AG09309 (cell line): ENCODE measurements around the gene RBL1.

Source experiments
- DNase-seq: peaks from one replicate; pipeline ENCODE4 v3.0.0-alpha.2; 2010; ENCODE audit warnings: low read depth
- H3K4me3 ChIP-seq: 2 replicates; pipeline ENCODE4 v1.5.1; 2011; ENCODE audit warnings: mild to moderate bottlenecking, low read depth, low read length, moderate library complexity; ENCODE audit not compliant: control insufficient read depth
- TF ChIP-seq, protein P1 (sequence below): IDR thresholded peaks from 2 replicates; pipeline ENCODE4 v1.5.1; 2011; ENCODE audit warnings: mild to moderate bottlenecking, low read depth, low read length, inconsistent platforms; ENCODE audit not compliant: insufficient read depth, control insufficient read depth; ENCODE audit errors: missing control alignments

The RBL1 gene

DNA sequence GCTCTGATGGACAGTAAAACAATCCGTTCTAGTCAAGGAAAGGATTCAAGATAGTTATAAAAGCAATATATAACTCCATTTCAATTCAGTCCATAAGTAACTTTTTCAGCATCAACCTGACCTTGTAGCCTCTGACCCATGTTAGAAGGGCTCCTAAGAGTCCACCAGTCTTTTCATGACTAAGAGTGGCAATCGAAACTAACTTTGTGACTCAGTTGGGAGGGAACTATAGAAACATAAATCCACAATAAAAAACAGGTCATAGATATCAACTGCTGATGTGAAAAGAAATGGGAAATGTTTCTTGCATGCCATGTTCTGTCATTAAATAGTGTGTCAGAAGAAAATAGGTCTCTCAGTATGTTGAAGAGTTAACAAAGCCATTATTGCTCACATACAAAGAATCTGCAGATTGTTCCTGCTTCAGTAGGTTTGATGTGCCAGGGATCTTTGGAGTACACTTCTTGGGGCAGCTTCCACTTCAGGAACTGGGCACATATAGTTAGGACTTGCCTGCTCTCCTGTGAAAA lies 16.2 kb upstream of the RBL1 start:
- TF ChIP-seq, protein P1, sequence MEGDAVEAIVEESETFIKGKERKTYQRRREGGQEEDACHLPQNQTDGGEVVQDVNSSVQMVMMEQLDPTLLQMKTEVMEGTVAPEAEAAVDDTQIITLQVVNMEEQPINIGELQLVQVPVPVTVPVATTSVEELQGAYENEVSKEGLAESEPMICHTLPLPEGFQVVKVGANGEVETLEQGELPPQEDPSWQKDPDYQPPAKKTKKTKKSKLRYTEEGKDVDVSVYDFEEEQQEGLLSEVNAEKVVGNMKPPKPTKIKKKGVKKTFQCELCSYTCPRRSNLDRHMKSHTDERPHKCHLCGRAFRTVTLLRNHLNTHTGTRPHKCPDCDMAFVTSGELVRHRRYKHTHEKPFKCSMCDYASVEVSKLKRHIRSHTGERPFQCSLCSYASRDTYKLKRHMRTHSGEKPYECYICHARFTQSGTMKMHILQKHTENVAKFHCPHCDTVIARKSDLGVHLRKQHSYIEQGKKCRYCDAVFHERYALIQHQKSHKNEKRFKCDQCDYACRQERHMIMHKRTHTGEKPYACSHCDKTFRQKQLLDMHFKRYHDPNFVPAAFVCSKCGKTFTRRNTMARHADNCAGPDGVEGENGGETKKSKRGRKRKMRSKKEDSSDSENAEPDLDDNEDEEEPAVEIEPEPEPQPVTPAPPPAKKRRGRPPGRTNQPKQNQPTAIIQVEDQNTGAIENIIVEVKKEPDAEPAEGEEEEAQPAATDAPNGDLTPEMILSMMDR, result no peak
- no peak overlapping the region for H3K4me3 ChIP-seq
- no peak for DNase-seq

DNA sequence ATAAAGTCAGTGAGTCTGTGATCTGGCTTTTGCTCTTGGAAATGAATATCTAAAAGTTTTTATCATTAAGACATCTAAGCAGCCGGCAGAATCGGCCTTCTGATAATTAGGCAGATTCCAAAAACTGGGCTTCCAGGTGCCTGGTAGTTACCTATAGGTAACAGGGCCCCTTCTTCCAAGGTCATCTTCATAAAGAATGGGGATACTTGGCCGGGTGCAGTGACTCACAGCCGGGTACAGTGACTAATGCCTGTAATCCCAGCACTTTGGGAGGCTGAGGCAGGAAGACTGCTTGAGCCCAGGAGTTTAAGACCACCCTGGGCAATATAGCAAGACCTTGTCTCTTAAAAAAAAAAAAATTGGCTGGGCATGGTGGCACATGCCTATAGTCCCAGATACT lies 12.9 kb upstream of the RBL1 start:
- no peak overlapping the region for H3K4me3 ChIP-seq
- TF ChIP-seq, protein P1, result no peak
- no peak for DNase-seq

DNA sequence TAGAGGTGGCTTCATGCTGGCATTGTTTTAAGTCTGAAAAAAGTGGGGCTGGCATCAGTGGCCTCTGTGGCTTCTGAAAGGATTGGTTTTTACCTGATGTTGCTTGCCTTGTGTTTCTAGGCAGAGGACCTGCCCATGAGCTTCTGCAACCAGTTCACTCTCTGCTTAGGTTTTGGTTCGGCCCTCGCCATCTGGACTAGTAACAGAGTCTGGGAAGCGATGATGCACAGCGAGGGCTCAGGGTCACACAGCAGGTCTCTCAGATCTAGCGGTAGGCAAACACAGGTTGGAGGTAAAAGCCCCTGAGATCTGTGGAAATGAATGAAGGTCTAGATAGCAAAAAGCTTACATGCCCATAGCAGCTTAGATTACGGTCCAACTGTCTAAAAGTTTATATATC lies 6.8 kb upstream of the RBL1 start:
- DNase-seq, result no peak
- TF ChIP-seq, protein P1, result no peak
- no peak overlapping the region for H3K4me3 ChIP-seq

DNA sequence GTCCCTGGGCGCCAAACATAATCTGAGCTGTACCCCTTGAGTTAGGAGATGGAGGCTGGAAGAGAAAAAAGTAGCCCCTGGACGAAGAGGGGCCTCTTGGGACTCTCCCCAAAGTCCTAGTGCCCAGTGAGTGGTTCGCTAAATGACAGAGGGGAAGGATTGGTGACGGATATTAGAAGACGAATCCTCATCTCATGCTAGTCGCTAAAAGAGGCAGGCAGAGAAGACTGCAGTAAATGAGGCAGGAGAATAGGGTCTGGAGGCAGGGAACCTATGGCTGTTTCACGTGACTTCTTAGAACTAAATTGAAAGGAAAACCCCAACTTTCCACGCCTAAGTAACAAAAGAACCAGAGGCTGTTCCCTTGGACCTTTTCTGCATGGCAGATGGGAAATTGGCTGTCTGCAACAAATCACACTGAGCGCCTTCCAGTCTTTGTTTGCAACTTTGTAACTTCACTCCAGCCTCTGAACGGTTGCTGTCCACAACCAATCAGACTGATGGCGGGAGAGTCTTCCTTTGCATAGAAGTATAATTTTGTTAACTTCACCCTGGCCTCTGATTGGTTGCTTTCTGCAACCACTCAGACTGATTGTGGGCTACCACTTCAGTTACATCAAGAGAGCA lies 731 bp upstream of the RBL1 start:
- TF ChIP-seq, protein P1, result no peak
- no peak overlapping the region; the same call in 1 of the 2 replicates for H3K4me3 ChIP-seq
- no peak for DNase-seq

DNA sequence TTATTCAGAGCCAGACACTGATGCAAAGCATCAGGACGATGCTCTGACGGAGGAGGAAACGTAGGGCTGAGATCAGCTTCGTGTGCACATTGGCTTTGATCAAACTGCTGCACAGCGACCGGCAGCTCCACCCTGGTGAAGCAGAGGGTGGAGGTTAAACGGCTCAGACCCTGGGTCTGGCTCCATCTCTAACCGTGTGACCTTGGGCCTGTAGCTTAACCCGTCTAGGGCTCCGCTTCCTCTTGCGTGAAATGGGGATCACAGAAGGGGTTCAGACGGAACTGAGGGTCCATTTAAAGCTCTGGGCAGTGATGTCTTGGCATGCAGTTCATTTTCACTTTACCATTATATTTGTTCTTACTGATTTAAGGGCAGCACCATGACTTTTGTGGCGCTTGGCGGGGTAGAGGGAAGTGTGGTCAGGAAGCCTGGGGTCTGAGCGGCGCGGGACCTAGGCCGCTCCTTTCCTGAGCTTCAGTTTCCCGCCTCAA lies 644 bp downstream of the RBL1 start:
- peak overlapping the region; percentile 85 for H3K4me3 ChIP-seq
- DNase-seq, result no peak
- TF ChIP-seq, protein P1, result no peak

DNA sequence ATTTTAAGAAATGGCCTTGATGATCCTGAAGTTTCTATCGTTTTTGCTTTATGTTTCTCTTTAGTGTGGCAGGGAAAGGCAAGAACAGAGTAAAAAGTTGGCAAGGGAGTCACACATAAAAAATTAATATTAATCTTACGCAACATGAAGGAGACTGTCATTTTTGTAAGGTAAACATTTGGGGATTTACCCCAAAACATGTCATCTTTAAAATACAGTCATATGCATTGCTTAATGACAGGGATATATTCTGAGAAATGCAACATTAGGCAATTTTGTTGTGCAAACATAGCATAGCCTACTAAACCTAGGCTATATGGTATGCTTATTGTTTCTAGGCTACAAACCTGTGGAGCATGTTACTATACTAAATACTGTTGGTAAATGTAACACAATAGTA lies 5.4 kb downstream of the RBL1 start:
- no peak overlapping the region for H3K4me3 ChIP-seq
- DNase-seq, result no peak
- TF ChIP-seq, protein P1, result no peak
